GM11168 (cell line): ENCODE results near the gene ENO3.

Experiments used
- in situ Hi-C: fragments of 300-500 bp; cut with MboI; formaldehyde crosslinking; loops from one replicate; pipeline ENCODE4 v1.12.0; 2022; ENCODE audit warnings: low sequenced_read_pairs; ENCODE audit not compliant: unreplicated experiment

The ENO3 gene

DNA sequence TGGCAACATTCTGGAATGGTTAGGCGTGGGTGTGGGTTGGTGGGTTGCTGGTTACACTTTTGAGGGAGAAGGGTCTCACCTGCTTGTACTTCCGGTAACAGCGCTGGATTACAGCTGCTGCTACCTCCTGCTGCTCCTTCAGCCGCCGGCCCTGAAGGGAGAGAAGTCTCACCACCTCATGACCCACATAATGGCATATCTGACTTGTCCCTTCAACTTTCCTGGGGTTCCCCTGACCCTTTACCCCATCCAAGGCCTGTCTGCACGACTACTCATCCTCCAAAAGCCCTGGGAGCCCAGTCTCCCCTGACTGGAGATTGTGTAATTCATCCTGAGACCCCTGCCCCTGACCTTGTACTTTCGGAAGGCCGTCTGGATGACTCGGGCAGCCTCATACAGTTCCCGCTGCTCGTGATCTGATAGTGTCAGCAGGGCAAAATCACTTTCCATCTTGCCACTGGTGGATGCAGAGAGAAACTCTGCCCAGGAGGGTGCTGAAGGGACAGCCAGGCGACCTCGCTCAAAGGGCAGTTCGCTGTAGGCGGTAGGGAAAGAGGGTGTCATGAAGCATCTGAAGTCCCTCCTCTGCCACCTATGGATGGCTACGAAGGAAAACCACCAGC lies 18.7 kb downstream of the ENO3 start:
- in situ Hi-C loops, result loop anchor here (10.0 kb wide), 1 partner anchor 95 kb away; no protein-coding TSS in a partner anchor

DNA sequence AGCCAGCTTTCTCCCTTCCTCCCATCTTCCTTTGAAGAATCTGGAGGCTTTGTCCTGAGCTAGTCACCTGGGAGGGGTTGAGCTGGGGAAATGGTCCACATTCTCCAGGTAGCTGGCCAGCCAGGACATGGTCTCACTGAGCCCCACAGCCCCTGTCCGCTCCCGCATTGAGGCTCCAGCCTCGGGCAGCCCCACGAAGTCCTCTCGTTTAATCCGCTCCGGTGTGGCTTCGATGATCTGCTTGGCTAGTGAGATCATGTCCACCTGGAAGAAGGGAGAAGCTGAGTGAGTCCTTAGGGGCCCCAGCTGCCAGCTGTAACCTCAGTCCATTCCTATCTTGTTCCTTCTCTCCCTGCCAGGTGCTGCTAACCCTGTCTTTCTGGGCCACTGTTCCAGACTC lies 19.4 kb downstream of the ENO3 start:
- in situ Hi-C loops, result loop anchor here (10.0 kb wide), 1 partner anchor 95 kb away; no protein-coding TSS in a partner anchor

DNA sequence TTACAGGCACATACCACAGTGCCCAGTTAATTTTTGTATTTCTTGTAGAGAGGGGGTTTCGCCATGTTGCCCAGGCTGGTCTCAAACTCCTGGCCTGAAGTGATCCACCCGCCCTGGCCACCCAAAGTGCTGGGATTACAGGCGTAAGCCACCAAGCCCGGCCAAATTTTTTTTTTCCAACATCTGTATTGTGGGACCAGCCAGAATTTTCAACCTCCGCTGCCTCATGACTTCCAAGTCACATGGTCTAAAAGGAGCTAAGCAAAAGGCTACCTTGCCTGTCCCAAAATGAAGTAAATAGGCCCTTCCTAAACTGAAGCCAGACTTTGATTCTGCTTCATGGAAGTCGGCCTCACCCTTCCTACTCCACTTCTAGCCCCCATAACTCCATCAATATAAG lies 20.9 kb downstream of the ENO3 start:
- in situ Hi-C loops, result loop anchor here (10.0 kb wide), 1 partner anchor 93 kb away; no protein-coding TSS in a partner anchor

DNA sequence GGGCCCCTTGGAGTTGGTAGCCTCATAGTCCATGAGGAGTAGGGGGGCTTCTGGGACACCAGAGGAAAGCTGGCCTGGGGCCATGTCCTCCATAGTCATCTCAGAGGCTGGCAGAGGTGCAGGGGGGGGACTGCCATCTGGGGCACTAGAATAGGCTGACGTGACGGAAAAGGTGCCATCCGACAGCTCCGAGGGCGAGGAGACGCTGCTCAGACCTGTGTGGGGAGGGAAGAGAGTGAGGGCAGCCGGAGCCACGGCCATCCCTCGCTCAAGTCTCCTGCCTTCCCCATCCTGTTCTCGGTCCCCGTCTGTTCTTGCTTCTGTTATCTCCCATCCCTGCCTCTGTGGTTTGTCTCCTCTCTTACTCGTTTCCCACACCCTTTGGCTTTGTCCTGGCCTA lies 21.4 kb downstream of the ENO3 start:
- in situ Hi-C loops, result loop anchor here (10.0 kb wide), 1 partner anchor 92 kb away; no protein-coding TSS in a partner anchor

DNA sequence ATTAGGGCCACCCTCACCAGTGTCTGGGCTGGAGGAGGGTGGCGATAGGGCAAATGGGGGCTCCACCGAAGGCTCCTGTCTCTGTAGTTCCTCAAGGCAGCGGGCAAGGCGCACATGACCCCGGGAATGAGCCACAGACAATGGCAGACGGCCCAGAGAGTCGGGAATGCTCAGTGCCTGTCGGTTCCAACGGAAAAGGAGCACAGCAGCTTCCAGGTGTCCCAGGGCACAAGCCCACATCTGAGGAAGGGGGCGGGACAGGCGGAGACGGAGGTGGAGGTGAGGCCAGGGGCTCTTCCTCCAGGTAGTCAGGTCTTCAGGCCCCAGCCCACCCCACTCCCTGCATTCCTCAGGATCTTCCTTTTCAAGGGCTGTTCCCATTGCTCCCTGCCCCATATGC lies 21.8 kb downstream of the ENO3 start:
- in situ Hi-C loops, result loop anchor here (10.0 kb wide), 1 partner anchor 92 kb away; no protein-coding TSS in a partner anchor

DNA sequence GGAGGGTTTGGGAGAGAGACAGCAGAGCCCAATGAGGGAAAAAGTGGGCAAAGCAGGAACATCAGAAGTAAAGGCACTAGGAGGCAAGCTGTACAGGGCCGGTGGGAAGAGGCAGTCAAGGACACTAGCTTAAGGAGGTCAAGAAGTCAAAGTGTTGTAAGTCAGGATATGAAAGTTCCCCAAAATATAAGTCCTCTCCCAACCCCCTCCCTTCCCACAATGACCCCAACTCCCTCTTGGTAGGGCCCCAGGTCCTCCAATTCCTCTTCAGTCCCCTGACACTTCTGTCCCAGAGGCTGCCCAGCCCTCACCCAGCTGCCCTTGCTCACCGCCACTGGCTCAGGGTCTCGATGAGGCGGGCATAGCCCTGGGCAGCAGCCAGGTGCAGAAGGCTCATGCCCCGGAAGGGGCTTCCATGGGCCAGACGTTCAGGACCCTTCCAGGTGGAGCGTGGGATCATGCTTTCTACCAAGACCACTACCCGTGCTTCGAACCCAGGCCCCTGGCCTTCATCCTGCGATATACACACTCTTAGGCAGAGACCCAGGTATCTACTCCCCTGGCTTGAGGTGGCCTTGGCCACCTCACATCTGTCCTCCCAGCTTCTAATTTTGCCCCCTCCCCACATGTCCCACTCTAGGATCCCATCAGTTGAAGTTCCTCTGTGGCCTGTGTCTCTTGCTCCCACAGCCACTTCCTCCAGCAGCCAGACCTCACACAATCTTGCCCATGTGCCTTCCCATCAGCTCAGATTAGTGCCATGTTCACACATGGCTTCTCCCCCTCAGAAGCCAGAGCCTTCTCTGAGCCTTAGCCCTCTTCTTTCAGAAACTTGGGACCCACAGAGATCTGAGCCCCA lies 22.6 kb downstream of the ENO3 start:
- in situ Hi-C loops, result loop anchor here (10.0 kb wide), 1 partner anchor 91 kb away; no protein-coding TSS in a partner anchor

DNA sequence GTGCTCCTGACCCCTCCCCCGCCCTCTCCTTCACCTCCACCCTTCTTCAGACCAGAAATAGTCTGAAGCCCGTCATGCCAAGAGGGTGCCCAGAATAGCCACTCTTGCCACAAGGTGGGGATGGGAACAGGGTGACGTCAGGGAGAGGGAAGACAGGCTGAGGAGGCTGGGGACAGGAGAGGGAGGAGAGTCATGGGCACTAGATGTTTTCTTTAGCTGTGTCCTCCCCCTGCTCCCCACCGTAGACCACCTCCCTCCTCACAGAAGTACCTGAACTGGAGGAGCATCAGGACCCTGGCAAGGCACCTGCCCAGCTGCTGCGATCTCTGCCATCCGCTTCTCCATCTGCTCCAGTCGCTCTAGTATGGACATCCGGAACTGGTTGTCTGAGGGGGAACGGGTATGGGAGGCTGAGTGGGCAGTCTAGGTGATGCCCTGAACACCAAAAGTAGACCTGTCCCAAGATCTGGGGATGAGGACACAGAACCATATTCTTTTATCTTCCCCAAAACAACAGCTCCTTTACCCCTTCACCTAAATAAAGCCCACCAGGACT lies 23.3 kb downstream of the ENO3 start:
- in situ Hi-C loops, result loop anchor here (10.0 kb wide), 1 partner anchor 91 kb away; no protein-coding TSS in a partner anchor

DNA sequence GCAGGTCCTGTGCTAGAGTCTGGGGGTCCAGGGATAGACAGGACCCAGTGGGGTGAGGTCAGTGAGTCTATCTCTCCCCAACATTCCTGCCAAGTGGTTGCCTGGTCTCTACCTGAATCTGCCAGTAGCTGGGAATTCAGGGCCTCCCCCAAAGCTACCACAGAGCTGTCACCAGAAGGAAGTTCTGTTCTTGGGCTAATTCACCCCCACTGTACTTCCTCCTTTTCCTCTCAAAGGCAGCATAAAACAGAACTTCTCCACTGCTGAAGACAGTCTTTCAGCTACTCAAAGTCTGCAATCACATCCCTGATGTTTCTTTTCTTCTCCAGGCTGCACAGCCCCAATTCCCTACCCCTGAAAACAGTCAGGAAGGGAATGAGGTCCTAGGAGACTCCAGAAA lies 27.8 kb downstream of the ENO3 start:
- in situ Hi-C loops, result loop anchor here (10.0 kb wide), 1 partner anchor 86 kb away; no protein-coding TSS in a partner anchor

DNA sequence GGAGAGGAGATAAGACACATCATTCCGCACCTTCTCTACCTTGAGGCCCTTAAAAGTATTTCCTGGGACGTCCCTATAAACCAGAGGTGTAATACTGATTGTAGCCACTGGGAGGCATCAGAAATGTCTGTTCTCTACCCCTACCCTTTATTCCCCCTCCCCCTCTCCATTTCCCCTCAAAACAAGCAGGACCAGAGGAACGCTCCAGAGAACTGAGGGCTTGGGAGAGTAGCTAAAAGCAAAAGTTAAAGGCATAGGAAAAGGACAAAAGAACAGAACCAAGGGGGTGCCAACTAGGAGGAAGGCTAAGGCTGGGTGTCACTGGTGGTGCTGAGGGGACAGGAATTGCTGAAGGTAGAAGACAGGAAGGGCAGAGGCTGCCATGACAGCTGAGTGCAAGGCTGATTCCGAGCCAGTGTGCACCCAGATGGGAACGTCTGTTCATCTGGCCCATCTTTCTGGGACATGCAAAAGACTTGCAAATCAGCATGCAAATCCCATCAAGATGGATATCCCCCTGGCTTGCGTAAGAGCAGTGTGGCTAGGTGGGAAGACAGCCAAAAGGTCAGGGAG lies 29.8 kb downstream of the ENO3 start:
- in situ Hi-C loops, result no loop called here

DNA sequence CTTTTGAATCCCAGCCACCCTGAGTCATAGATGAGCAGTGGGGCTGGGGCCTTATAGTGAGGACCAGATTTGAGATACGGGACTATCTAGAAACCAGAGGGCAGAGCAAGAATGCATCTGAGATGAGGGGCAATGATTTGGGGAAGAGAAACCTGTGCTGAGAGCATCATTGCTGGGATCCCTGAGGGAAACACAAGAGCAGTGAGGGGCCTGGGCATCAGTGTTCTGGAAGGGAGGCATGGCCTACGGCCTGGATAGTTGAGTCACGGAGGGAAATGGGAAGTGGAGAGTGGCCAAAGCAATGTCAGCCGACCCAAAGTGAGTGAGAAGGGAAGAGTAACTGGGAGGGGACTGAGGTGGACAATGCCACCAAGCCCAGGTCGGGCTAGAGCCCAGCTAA lies 31.4 kb downstream of the ENO3 start:
- in situ Hi-C loops, result no loop called here

DNA sequence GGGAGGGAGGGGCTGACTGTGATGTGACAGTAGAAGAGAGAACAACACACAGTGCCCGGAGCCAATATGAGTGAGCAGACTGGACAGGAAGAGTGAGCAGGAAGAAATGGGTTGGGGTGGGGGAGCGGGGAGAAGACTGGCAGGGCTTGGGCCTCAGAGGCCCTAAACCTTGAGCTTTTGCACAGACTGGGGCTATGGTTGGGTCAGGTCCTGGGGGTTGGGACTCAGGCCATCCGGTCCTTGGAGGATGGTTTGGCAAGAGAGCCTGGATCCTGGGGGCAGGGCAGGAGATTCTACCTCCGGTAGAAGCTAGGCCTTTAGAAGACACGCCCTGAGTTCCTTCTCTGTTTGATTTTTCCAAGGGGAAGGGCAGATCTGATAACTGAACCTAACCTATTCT lies 35.5 kb downstream of the ENO3 start:
- in situ Hi-C loops, result no loop called here

DNA sequence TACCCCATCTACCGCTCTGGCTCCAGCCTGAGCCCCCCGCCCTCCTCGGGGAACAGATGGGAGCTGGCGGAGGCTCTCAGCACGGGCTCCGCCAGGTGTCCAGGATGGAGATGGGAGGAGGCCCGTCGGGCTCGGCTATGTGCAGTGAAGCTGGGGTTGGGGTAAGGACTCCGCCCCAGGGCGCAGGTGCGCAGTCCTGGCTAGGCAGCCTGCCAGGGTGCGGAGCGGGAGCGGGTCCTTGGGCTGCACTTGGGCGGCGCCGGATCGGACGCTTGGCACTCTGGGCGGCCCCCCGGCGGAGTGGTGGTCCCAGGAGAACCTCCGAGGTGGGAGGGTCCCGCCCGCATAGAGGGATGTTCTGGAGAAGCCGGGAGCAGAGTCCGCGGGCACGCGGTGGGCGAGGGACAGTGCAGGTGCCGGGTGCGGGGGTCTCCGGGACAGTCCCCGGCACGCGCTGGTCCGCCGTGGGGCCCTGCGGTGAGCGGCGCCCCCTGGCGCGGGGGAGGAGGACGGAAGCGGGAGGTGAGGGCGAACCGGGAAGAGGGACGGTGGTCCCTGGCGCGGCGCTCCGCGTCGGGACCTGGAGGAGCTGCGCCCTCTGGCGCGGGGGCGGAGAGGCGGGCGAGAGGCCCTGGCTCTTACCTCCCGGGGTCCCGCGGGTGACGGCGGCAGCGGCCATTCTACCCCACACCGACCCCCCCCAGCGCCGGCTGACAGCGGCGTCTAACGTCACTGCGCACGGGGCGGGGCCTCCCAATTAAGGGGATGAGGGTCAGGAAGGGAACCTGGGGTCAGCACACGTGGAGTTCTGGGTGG lies 36.2 kb downstream of the ENO3 start, which contains the start of gene CAMTA2:
CAMTA2 (minus strand) TSS at position 725 of the 816 bp plus-strand sequence. CDS start 1,453 bp downstream, outside the sequence.
- in situ Hi-C loops, result no loop called here

DNA sequence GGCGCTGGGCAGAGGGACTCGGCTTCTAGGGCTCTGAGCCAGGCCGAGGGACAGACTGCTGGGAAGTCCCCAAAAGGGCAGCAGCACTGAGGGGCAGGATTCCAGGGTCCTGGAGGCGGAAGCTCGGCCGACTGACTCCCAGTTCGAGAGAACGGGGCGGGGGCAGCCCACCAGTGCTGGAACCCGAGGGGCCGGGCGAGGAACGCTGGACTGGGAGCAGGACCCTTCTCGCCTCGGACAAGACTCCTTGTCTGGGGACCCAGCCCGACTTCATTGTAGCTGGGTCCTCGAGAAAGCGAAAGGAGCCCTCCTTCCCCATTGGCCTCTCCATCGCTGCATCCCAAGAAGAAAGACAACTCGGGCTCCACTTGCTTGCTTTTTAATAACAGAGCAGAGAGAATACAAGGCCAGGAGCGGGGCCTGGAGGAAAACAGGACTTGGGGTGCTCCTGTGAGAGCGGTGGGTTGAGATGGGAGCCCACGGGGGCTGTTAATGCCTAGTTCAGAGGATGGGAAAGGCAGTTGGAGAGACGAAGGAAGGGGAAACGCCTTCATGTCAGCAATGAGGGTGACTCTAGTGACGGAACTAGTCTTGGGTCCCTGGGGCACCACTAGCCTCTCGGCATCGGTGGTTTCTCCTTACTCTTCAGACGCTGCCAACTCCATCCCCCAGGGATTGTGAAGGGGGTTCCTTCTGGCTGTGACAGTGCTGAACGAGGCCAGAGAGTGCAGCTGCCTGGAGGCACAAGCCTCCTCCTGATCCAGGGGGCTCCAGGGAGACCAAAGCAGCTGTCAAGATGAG lies 37.0 kb downstream of the ENO3 start:
- in situ Hi-C loops, result no loop called here

DNA sequence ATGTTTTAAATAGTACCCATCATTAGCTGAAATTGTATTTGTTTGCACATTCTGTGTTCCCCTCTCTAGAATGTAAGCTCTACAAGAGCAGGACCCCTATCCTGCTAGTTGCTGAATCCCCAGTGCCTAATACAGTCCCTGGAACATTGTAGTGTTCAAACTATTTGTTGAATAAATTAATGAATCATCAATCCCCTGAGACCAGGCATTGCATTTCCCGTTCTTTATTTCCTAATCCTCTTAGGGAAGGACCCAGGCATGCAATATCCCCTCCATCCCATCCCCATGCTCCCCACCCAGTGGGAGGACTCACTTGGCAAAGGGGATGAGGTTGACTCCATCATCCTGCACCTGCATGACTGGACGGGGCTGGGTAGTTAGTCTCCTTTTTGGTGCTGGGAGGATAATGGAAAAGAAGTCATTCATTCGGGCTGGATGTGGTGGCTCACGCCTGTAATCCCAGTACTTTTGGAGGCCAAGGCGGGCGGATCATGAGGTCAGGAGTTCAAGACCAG lies 43.2 kb downstream of the ENO3 start:
- in situ Hi-C loops, result no loop called here

DNA sequence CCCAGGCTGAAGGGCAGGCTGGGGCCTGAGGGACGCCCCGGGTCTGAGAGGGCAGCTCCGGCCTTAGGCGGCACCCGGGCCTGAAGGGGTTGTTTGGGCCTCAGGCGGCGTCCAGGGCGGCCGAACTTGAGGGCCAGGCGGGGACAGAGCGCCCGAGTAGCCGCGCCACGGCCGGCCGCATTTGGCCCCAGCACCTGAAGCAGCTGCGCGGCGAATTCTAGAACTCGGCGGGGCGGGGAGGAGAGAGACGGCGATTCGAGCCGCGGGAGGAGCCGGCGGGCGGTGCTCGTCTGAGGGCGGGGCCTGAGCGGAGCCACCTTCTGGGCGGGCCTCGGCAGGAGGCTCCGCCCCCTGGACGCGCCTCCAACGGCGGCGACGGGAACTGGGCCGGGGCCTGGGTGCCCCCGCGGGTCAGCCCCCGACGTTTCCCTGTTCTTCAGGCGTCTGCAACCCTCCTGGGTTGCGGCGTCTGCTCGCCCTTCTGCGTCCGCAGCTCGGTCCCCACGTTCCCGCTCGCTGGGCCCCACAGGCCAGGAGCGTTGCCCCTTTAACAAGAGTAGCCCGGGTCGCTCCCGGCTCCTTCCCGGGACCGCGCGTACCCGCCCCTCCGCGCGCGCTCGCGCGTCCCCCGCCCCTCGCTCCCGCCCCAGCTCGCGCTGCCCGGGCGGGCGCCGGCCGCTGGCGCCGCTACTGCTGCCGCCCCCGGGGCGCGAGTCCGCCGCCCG lies 46.5 kb downstream of the ENO3 start, which contains the start of the genes INCA1 and KIF1C:
INCA1 (minus strand) TSS at position 221 of the 725 bp plus-strand sequence. CDS start 3,085 bp downstream, outside the sequence.
KIF1C (plus strand) TSS at position 649 of the 725 bp plus-strand sequence. CDS start 2,297 bp downstream, outside the sequence.
- in situ Hi-C loops, result no loop called here

DNA sequence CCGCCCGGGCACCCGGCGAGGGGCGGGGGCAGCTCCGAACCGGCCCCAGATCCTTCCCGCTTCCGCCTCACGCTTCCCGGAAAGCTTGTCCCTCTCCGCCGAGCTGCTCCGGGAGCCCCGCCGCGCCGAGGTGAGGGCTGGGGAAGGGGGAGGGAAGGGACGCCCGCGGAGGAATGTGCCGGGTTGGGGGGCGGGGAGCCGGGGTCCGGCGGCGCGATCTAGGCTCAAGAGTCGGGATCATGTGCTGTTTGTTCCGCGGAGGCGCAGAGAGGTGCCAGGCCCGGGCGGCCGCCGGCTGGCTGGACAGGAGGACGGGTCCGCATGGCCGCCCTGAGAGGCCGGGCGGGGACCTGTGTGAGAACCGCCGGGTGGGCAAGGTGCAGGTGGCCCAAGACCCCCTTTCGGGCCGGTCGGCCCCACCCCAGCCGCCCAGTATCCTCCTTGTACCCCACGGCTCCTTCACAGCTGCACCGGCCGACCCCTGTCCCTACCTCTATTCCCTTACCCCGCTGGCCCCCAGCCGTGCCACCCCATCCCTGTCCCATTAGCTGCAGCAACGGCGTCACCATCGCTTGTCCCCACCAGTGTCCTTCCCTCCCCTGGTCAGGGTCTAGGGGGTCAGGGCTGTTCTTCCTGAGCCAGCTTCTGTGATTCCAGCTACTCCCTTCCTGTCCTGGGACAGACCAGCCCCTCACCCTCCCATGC lies 47.3 kb downstream of the ENO3 start:
- in situ Hi-C loops, result no loop called here
